ENCODE results near the gene SLC2A13. TPM values are rescaled to one million over a fixed set of nuclear protein-coding genes. Genes with fewer than 3 reads are reported as not detected.
"Not testable (repeated sequence)": the region's sequence is repeated elsewhere in the genome, so short reads cannot be mapped to it uniquely, and the experiment has no call there.

SLC2A13 gene
- polyA plus RNA-seq, 3 donors, result 11.7 to 14.6 (median 13.2) TPM

GRCh38 chr12:39805651-39806050 lies 300.2 kb downstream of the SLC2A13 start:
- DNase-seq (ENCODE audit: extremely low read depth in 1 of 11, low read depth in 9 of 11, low spot score in 4 of 11), result peak in 5 of 11 donors; percentile 7 to 28 (median 19)

GRCh38 chr12:39804898-39805297 lies 301.0 kb downstream of the SLC2A13 start:
- no peak for DNase-seq (ENCODE audit: extremely low read depth in 1 of 11, low read depth in 9 of 11, low spot score in 4 of 11)

GRCh38 chr12:39804479-39804878 lies 301.4 kb downstream of the SLC2A13 start:
- no peak for DNase-seq (ENCODE audit: extremely low read depth in 1 of 11, low read depth in 9 of 11, low spot score in 4 of 11)

GRCh38 chr12:39803151-39803550 lies 302.7 kb downstream of the SLC2A13 start:
- DNase-seq (ENCODE audit: extremely low read depth in 1 of 11, low read depth in 9 of 11, low spot score in 4 of 11), result no peak

GRCh38 chr12:39798977-39799376 lies 306.9 kb downstream of the SLC2A13 start:
- no peak for DNase-seq (ENCODE audit: extremely low read depth in 1 of 11, low read depth in 9 of 11, low spot score in 4 of 11)

DNA sequence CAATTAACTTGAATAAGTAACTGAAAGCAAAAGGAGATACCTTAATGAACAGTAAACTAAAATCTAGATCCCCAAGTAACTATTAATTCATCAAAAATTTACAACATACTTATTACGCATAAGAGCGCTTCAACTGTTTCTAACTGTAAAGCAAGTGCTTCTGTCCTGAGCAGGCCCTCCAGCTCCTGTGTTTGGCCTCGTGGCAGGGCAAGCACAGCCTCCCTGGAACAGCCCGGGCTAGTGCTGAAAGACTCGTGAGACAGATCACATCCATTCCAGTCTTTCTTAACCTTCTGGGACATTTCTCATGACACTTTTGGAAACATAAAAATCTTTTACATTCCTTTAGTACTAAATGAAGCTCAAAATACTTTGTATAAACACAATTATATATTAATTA lies 307.5 kb downstream of the SLC2A13 start:
- DNase-seq (ENCODE audit: extremely low read depth in 1 of 11, low read depth in 9 of 11, low spot score in 4 of 11), result no peak

- no peak for DNase-seq (ENCODE audit: extremely low read depth in 1 of 11, low read depth in 9 of 11, low spot score in 4 of 11)
Observed at GRCh38 chr12:39795481-39795880, 310.4 kb downstream of the SLC2A13 start.

DNA sequence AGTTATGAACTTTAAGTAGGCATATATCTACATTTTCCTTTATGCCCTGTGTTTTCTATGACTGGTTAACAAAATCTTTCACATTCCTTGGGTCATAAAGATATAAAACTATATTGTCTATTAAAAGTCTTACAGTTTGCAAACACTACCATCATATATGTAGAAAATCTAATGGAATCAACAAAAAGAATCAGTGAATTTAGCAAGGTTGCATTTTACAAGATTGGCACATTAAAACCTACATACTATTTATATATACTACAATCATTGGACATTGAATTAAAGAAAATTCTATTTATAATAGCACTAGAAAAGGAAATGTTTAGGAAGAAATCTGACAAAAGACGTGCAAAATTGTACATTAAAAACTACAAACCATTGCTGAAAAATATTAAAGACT lies 312.9 kb downstream of the SLC2A13 start:
- no peak for DNase-seq (ENCODE audit: extremely low read depth in 1 of 11, low read depth in 9 of 11, low spot score in 4 of 11)

- no peak for DNase-seq (ENCODE audit: extremely low read depth in 1 of 11, low read depth in 9 of 11, low spot score in 4 of 11)
Observed at GRCh38 chr12:39788239-39788638, 317.6 kb downstream of the SLC2A13 start.

- not testable (repeated sequence) for DNase-seq (ENCODE audit: extremely low read depth in 1 of 11, low read depth in 9 of 11, low spot score in 4 of 11)
Observed at GRCh38 chr12:39785814-39786213, 320.1 kb downstream of the SLC2A13 start.

GRCh38 chr12:39782026-39782545 lies 323.8 kb downstream of the SLC2A13 start:
- DNase-seq (ENCODE audit: extremely low read depth in 1 of 11, low read depth in 9 of 11, low spot score in 4 of 11), result no peak

DNA sequence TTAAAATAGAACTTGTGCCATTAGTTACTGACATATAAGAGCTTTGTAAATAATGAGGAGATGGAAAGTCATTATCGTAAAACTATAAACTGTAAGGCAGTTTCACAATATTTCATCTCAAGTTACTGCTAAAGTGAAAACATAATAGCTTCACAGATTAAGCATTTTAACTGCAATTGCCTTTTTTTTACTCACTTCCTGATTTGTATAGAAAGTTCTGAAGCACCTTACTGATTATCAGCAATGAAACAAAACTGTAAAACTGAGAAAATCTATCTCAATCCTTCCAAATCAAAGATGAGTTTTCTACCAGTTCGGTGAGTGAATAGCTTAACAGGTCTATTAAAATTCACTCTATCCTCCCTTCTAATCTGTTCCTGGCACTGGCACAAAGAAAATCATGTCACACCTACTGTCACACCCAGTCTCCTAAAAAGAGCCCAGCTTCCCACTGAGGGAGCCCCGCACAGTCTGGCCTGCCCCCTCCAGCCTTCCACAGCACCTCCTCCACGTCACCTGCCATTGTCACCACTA lies 324.9 kb downstream of the SLC2A13 start:
- DNase-seq (ENCODE audit: extremely low read depth in 1 of 11, low read depth in 9 of 11, low spot score in 4 of 11), result no peak

DNA sequence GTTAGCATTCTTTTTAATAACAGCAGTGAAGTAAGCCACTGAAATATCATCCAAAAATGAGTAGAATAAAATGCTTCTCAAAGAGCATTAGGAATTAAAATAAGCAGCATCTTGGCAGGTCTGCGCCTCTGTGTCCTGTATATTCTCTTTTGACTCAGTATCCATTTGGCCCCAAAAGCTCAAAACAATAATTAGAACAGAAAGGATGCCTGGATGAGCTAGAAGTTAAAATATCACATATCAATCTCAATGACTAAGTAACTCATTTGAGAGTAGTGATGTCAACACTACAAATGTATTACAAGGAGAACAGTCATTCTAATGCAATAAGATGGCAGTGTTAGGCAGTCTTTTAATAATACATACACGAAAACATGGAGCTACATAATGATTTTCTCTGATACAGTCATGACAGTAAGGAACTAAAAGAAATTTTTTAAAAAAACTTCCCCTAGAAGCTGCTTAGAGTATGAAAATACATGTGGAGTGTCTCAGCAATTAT lies 325.4 kb downstream of the SLC2A13 start:
- no peak for DNase-seq (ENCODE audit: extremely low read depth in 1 of 11, low read depth in 9 of 11, low spot score in 4 of 11)

DNA sequence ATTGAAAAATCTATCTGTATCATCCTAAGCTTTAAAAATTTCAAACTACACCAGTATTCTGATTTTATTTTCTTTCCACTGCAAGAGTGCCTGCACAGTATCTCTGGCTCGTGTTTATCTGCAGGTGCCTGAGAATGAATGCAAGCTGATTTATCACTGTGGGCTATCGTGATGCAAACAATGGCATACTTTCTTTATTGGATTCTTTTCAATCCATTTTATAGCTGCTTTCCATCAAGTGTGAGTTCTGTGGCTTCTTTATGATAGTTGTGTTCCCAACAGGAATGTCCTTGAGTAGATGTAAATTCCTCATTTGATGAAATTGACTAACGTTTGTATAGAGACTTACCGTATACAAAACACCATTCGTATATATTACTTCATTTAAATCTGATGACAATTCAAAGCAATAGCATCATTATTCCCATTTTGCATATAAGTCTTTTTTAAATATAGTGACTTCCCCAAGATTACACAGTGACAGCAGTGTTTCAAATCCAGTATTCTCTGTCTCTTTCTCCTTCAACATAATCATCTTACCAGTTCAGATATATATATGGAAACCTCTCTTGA lies 326.0 kb downstream of the SLC2A13 start:
- no peak for DNase-seq (ENCODE audit: extremely low read depth in 1 of 11, low read depth in 9 of 11, low spot score in 4 of 11)

DNA sequence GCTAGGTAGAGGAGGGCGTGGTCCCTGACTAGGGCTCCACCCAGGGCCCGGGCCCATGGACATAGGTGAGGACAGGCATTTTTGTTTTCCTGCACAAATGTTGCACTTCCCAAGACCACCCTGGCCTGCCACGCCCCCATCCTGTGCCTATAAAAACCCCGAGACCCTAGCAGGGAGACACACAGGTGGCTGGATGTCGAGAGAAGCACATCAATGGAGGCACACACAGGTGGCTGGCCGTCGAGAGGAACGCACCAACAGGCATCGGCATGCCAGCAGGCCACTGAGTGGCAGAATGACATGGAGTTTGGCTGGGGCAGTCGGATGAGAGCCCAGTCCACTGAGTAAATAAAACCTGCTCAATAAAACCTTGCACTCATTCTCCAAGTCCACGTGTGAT lies 328.4 kb downstream of the SLC2A13 start:
- no peak for DNase-seq (ENCODE audit: extremely low read depth in 1 of 11, low read depth in 9 of 11, low spot score in 4 of 11)

- no peak for DNase-seq (ENCODE audit: extremely low read depth in 1 of 11, low read depth in 9 of 11, low spot score in 4 of 11)
Observed at GRCh38 chr12:39773266-39773665, 332.6 kb downstream of the SLC2A13 start.

DNA sequence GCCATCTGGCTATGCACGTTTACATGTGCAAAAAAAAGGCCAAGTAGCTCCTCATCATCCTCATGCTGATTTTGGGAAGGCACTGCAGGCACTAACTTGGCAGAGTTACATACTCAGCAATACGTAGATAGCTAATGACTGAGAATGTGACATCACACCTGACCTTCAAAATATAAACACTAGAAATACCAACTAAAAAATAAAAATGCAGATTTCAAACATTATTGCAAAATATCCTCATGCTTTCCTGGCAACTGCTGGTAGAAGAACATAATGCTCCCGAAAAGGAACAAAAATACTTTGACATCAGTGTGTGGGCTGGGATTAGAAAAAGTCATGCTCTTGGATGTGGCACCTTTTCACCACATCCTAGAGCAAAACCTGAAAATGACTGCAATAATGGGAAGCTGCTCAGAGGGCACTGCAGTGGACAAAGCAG lies 333.0 kb downstream of the SLC2A13 start:
- no peak for DNase-seq (ENCODE audit: extremely low read depth in 1 of 11, low read depth in 9 of 11, low spot score in 4 of 11)

DNA sequence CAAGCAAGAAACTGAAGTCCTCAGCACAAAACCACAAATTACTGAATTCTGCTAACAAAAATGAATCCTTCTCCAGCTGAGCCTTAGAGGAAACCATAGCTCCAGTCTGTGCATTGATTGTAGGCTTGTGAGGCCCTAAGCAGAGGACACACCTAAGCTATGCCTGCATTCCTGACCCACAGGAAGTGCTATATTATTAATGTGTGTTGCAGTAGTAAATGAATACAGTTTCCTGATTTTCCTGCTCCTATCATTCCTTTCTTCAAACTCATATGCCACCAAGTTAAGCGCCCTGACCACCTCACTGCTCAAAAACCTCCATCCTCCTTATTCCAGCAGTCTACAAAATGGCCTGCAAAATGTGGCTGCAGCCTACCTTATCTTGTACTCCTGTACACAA lies 334.4 kb downstream of the SLC2A13 start:
- DNase-seq (ENCODE audit: extremely low read depth in 1 of 11, low read depth in 9 of 11, low spot score in 4 of 11), result no peak

DNA sequence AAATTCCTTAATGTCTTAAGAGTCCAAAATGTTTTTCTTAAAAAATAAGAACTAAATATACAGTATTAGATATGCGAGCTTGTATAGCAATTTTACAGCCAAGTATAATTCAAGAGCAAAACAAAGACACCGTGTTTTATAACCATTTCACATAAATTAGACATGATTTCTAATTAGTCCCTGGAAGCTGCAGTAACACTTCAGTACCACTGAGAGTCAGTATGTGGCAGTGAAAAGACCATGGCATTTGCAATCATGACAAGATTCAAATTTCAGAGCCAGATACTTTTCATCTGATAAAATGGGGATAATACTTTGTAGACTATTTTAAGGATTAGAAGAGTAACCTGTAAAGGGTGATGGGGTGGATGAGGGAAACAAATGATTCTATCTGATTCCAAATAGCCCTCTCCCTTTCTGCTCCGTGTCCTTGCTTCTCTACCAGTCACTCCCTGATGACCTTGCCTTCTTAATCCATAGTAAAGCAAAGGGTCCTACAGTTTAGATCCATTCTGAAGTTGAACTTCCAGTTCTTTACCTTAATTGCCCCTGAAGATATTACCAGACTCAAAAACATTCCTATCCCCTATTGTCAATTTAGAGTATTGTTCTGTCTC lies 340.8 kb downstream of the SLC2A13 start:
- DNase-seq (ENCODE audit: extremely low read depth in 1 of 11, low read depth in 9 of 11, low spot score in 4 of 11), result peak in 9 of 11 donors; percentile 6 to 37 (median 12)

- no peak for DNase-seq (ENCODE audit: extremely low read depth in 1 of 11, low read depth in 9 of 11, low spot score in 4 of 11)
Observed at GRCh38 chr12:39763890-39764169, 342.1 kb downstream of the SLC2A13 start.
